Kidney epithelial cell (primary cell): ENCODE results near the gene TPRG1. TPM values are rescaled to one million over a fixed set of nuclear protein-coding genes. Genes with fewer than 3 reads are reported as not detected.
A peak's percentile ranks its signal among the peaks of the same experiment; 100 is the strongest.

Experiments
- DNase-seq: peaks from one replicate; pipeline ENCODE4 v3.0.0-alpha.2; 2010; ENCODE audit warnings: low read depth
- H3K27me3 ChIP-seq: 2 replicates; pipeline ENCODE4 v1.6.0; 2011; ENCODE audit warnings: low read length; ENCODE audit not compliant: control insufficient read depth, insufficient read depth
- H3K36me3 ChIP-seq: 2 replicates; pipeline ENCODE4 v1.5.1; 2011; ENCODE audit warnings: low read length; ENCODE audit not compliant: control insufficient read depth, insufficient read depth
- H3K4me3 ChIP-seq: 2 replicates; pipeline ENCODE4 v1.5.1; 2011; ENCODE audit warnings: low read depth, mild to moderate bottlenecking, control low read depth, low read length
- CTCF ChIP-seq: IDR thresholded peaks from 2 replicates; pipeline ENCODE4 v1.5.1; 2011; ENCODE audit warnings: mild to moderate bottlenecking, moderate library complexity, low read length, control low read depth, inconsistent platforms; ENCODE audit not compliant: insufficient read depth, poor library complexity, severe bottlenecking
- total RNA-seq: library from RNA; depleted of rRNA; stranded (reverse); fragments of >200 nt; gene quantifications from 2 replicates; pipeline ENCODE4 v1.2.3, GENCODE V29; 2015

Gene TPRG1
- total RNA-seq, 1 donor from 2014 or later: 1.4 TPM

GRCh38 chr3:189233225-189233858, 61.6 kb downstream of the TPRG1 start:
- peak; percentile 85 for TF ChIP-seq CTCF
- H3K36me3 ChIP-seq: no peaks in the 10 kb centered on the region
- peak; percentile 16 for DNase-seq
- H3K4me3 ChIP-seq: no peak overlapping the region
- H3K27me3 ChIP-seq: no peaks in the 10 kb centered on the region

GRCh38 chr3:189235214-189235613, 63.4 kb downstream of the TPRG1 start:
- Histone ChIP-seq H3K27me3 (no peaks in the 10 kb centered on the region), H3K36me3 (no peaks in the 10 kb centered on the region), H3K4me3 (no peak overlapping the region)
- no peak for DNase-seq
- TF ChIP-seq CTCF: no peak

- Histone ChIP-seq H3K27me3 (no peaks in the 10 kb centered on the region), H3K4me3 (no peak overlapping the region), H3K36me3 (no peaks in the 10 kb centered on the region)
- TF ChIP-seq CTCF: no peak
- no peak for DNase-seq
These were observed 64.6 kb downstream of the TPRG1 start for GRCh38 chr3:189236352-189236751.

DNA sequence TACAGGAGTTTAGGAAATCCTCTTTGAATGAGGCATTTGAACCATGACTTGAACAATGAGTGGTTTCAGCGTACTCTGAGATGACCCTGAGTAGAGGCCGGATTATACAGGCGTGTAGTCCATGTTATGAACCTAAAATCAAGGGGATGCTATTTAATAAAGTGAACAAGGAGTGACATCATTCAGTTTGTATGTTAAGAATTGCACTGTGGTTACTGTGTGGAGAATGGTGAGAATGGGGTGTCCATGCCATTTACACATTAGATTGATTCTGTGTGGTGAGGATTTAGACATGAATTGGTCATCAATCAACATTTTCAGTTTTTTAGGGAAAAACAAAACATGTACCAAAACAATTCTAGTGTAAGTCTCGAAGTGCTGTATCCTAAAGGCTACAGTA, 65.8 kb downstream of the TPRG1 start:
- Histone ChIP-seq H3K4me3 (no peak overlapping the region), H3K36me3 (no peaks in the 10 kb centered on the region), H3K27me3 (no peaks in the 10 kb centered on the region)
- DNase-seq: no peak
- TF ChIP-seq CTCF: no peak

GRCh38 chr3:189238071-189238470, 66.3 kb downstream of the TPRG1 start:
- TF ChIP-seq CTCF: no peak
- H3K36me3 ChIP-seq: no peaks in the 10 kb centered on the region
- H3K27me3 ChIP-seq: no peaks in the 10 kb centered on the region
- no peak overlapping the region for H3K4me3 ChIP-seq
- DNase-seq: no peak

DNA sequence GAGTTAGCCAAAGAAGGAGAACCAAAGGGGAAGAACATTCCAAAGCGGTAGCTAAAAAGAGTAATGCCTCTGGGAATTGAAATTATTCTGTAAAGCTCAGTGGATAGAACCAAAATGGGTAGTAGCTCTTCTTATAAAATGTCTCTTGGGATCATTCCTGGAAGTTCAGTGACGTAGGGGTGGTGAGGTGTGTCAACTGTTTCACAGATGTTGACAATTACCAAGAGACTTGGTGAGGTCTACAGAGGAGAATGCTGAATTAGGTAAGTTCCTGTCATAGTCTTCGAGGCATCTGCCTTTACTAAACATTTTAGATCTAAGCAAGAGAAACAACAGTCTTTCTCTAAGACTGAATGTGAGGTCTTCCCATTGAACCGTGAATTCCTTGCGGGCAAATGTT, 67.8 kb downstream of the TPRG1 start:
- Histone ChIP-seq H3K27me3 (no peaks in the 10 kb centered on the region), H3K4me3 (no peak overlapping the region), H3K36me3 (no peaks in the 10 kb centered on the region)
- TF ChIP-seq CTCF: no peak
- DNase-seq: no peak
